Psoas muscle (tissue), 8 donors: ENCODE measurements around the gene MAPKAPK5. TPM values are rescaled to one million over a fixed set of nuclear protein-coding genes. Genes with fewer than 3 reads are reported as not detected.
A peak's percentile ranks its signal among the peaks of the same experiment; 100 is the strongest.

Source experiments
- ATAC-seq, 4 donors: fragments of 200-7000 bp; cut with Tn5 transposase; one replicate each; pipeline ENCODE4 v1.9.1; 2020; ENCODE audit warnings: moderate library complexity in 3 of 4, mild to moderate bottlenecking in 2 of 4
- DNase-seq, 2 donors: peaks; one replicate each; pipeline ENCODE4 v3.0.0-alpha.2; 2020
- H3K27ac ChIP-seq: fragments of 200-600 bp; one replicate; pipeline ENCODE4 v1.8.0; 2022
- H3K27me3 ChIP-seq, 3 donors: fragments of 200-600 bp in 1 of 3; one replicate each; pipeline versions ENCODE4 v1.6.1 to v1.8.0; 2013 to 2022; ENCODE audit warnings: low read length in 2 of 3, mild to moderate bottlenecking in 2 of 3, moderate library complexity in 1 of 3; ENCODE audit not compliant: insufficient read depth in 3 of 3
- H3K36me3 ChIP-seq, 2 donors: fragments of 200-600 bp in 1 of 2; one replicate each; pipeline versions ENCODE4 v1.6.1 to v1.8.0; 2013 to 2022; ENCODE audit warnings: low read depth in 1 of 2, mild to moderate bottlenecking in 1 of 2, moderate library complexity in 1 of 2; ENCODE audit not compliant: insufficient read depth in 1 of 2
- H3K4me1 ChIP-seq: fragments of 200-600 bp; one replicate; pipeline ENCODE4 v1.8.0; 2022
- H3K4me3 ChIP-seq: fragments of 200-600 bp; one replicate; pipeline ENCODE4 v1.8.0; 2022; ENCODE audit warnings: mild to moderate bottlenecking
- H3K9me3 ChIP-seq: fragments of 200-600 bp; one replicate; pipeline ENCODE4 v1.8.0; 2022
- CTCF ChIP-seq: fragments of 200-600 bp; IDR thresholded peaks from one replicate; pipeline ENCODE4 v1.8.0; 2022; ENCODE audit warnings: antibody characterized with exemption
- WGBS, 3 donors: extraction: QIAGEN DNeasy Blood & Tissue Kit; methylation state at CpG; one replicate each; pipeline versions ENCODE4 v1.1.6 to v1.1.7; 2013; 5-methylcytosine and 5-hydroxymethylcytosine counted together
- intact Hi-C, 2 donors: fragments of 100-400 bp; cut with DNase I; formaldehyde crosslinking; loops; one replicate each; pipeline versions ENCODE4 v1.11.0 to v1.14.2; 2022
- polyA plus RNA-seq, 3 donors: library from polyadenylated mRNA; stranded (reverse); fragments of 200-250 nt; gene quantifications; one replicate each; pipeline ENCODE4 v1.2.3, GENCODE V29; 2013
- total RNA-seq, 4 donors: library from RNA; stranded (reverse); fragmentation: NEBNext Ultra II Directional in 2 of 4; extraction: Animal tissue kit (Norgen Biotek cat#: 25700) in 2 of 4; gene quantifications; one replicate each; pipeline versions ENCODE4 v1.2.1 to v1.2.4, GENCODE V29; 2021 to 2023
- donor health status: healthy with polysubstance abuse.
- donor health status: DM: no; HTN: no; CAD: no; lungs with moderate emphysema.
- donor health status: Bipolar disorder and iron deficiency.
- donor health status: healthy.
- donor health status: DM: yes; HTN: yes; CAD: no.
- donor health status: DM: no; HTN: no; CAD: no.
- donor health status: DM: no; HTN: no; CAD: no.
- donor health status: DM: yes; HTN: yes; CAD: no.

Gene MAPKAPK5
- total and polyA plus RNA-seq, 7 donors = 21.7 to 41.2 (median 36.0) TPM

GRCh38 chr12:111927346-111927745 is 85.3 kb downstream of the MAPKAPK5 start:
- Histone ChIP-seq H3K4me3 (no peak overlapping the region), H3K36me3 (peaks cover 0 to 1% of the 10 kb centered on the region in 2 donors), H3K27me3 (no peaks in the 10 kb centered on the region), H3K4me1 (no peaks in the 10 kb centered on the region), H3K27ac (no peak overlapping the region), H3K9me3 (no peaks in the 10 kb centered on the region)
- DNase-seq (no peak), ATAC-seq (no peak)
- no peak for TF ChIP-seq CTCF
- intact Hi-C loops = no loop called here
- WGBS, 3 donors = 90 to 92% (median 91%) methylated on average over 5 of the region's 5 CpGs

DNA sequence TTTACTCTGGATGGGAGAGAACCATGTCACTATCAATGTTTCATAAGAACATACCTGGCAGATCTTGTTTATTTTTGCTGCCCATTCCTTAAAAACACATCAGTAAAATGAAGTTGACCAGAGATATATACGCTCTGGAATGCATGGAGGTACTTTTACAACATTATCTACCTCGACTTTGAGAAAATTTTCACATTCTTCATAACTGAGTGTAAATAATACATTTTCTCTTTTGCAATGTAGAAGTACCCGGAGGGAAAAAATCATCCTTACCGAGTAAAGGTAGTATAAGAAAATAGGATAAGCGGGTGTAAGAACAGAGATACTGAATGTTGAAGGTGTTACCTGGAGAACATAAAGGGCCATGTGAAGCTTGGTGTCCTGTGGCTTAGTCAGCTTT is 90.2 kb downstream of the MAPKAPK5 start:
- no peak for TF ChIP-seq CTCF
- no peak for DNase-seq
- intact Hi-C loops = no loop called here
- Histone ChIP-seq H3K4me1 (peaks cover 16% of the 10 kb centered on the region), H3K4me3 (no peak overlapping the region), H3K9me3 (no peaks in the 10 kb centered on the region), H3K27me3 (no peaks in the 10 kb centered on the region), H3K27ac (no peak overlapping the region), H3K36me3 (peaks cover 0 to 9% of the 10 kb centered on the region in 2 donors)
- no peak for ATAC-seq
- 93 to 94% (median 93%) methylated on average over 5 of the region's 5 CpGs for WGBS, 3 donors

GRCh38 chr12:111936869-111937268 is 94.8 kb downstream of the MAPKAPK5 start:
- peaks cover 25% of the 10 kb centered on the region for H3K4me1 ChIP-seq
- H3K4me3 ChIP-seq = peak overlapping the region; percentile 32
- peak in 3 of 4 donors; percentile 58 to 83 (median 68) for ATAC-seq
- H3K27ac ChIP-seq = peak overlapping the region; percentile 74
- no peak for DNase-seq
- intact Hi-C loops = no loop called here
- no peak for TF ChIP-seq CTCF
- no peaks in the 10 kb centered on the region for H3K9me3 ChIP-seq
- peaks cover 0 to 9% of the 10 kb centered on the region in 2 donors for H3K36me3 ChIP-seq
- H3K27me3 ChIP-seq = no peaks in the 10 kb centered on the region

- intact Hi-C loops = no loop called here
- H3K4me1 ChIP-seq = peaks cover 25% of the 10 kb centered on the region
- H3K27ac ChIP-seq = peak overlapping the region; percentile 74
- WGBS, 3 donors = 36 to 54% (median 37%) methylated on average over 1 of the region's 1 CpG
- DNase-seq (no peak), ATAC-seq (peak; percentile 71 to 85 (median 78))
- TF ChIP-seq CTCF = no peak
- no peaks in the 10 kb centered on the region for H3K27me3 ChIP-seq
- H3K36me3 ChIP-seq = peaks cover 0 to 7% of the 10 kb centered on the region in 2 donors
- H3K9me3 ChIP-seq = no peaks in the 10 kb centered on the region
- peak overlapping the region; percentile 32 for H3K4me3 ChIP-seq
Observed at GRCh38 chr12:111937429-111937828, 95.4 kb downstream of the MAPKAPK5 start.

GRCh38 chr12:111942557-111942956 is 100.5 kb downstream of the MAPKAPK5 start:
- Histone ChIP-seq H3K27me3 (no peaks in the 10 kb centered on the region), H3K36me3 (no peaks in the 10 kb centered on the region), H3K9me3 (no peaks in the 10 kb centered on the region), H3K4me3 (no peak overlapping the region), H3K4me1 (peaks cover 5% of the 10 kb centered on the region), H3K27ac (no peak overlapping the region)
- WGBS, 3 donors = 65 to 78% (median 66%) methylated on average over 5 of the region's 5 CpGs
- peak in 3 of 4 donors; percentile 40 to 47 (median 41) for ATAC-seq
- no peak for TF ChIP-seq CTCF
- intact Hi-C loops = loop anchor here (5.0 to 10.0 kb wide), 2 partner anchors 70 to 442 kb away; partner anchors contain the start of genes ERP29 (in 1 of the 2), HECTD4 (in 1 of the 2) and TMEM116 (in 1 of the 2)
- DNase-seq = no peak
